ENCODE data around the gene C3orf80. TPM values are rescaled to one million over a fixed set of nuclear protein-coding genes. Genes with fewer than 3 reads are reported as not detected.
"Not testable (repeated sequence)": the region's sequence is repeated elsewhere in the genome, so short reads cannot be mapped to it uniquely, and the experiment has no call there.

C3orf80 gene
- total RNA-seq, 4 donors from 2014 or later, result 0.40 to 3.7 (median 1.8) TPM

DNA sequence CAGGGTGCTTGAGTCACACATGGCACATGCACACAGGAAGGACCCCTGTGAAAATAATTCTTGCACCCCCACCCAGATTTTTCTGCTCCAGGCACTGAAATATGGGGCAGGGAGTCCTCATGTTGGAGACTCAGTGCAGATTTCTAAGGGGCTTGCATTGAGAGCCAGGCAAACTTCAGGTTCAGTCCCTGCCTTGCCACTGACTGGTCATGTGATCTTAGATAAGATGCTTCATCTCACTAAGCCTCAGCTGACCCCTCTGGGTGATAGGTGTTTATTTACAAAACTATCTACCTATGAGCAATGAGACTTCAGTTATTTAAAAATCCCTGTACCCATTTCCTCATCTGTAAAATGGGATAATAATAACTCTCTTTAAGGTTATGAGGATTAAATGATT lies 30.1 kb upstream of the C3orf80 start:
- H3K4me3 ChIP-seq, result no peak overlapping the region
- H3K4me1 ChIP-seq, result no peaks in the 10 kb centered on the region
- no peaks in the 10 kb centered on the region for H3K9me3 ChIP-seq
- DNase-seq, result no peak
- intact Hi-C loops (cut with DNase I; ENCODE audit: low total_unique reads), result no loop called here
- TF ChIP-seq POLR2AphosphoS5 (IDR thresholded peaks at IDR 0.05), result no peak
- TF ChIP-seq POLR2A (IDR thresholded peaks at IDR 0.05), result no peak
- TF ChIP-seq, protein P1, sequence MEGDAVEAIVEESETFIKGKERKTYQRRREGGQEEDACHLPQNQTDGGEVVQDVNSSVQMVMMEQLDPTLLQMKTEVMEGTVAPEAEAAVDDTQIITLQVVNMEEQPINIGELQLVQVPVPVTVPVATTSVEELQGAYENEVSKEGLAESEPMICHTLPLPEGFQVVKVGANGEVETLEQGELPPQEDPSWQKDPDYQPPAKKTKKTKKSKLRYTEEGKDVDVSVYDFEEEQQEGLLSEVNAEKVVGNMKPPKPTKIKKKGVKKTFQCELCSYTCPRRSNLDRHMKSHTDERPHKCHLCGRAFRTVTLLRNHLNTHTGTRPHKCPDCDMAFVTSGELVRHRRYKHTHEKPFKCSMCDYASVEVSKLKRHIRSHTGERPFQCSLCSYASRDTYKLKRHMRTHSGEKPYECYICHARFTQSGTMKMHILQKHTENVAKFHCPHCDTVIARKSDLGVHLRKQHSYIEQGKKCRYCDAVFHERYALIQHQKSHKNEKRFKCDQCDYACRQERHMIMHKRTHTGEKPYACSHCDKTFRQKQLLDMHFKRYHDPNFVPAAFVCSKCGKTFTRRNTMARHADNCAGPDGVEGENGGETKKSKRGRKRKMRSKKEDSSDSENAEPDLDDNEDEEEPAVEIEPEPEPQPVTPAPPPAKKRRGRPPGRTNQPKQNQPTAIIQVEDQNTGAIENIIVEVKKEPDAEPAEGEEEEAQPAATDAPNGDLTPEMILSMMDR (IDR thresholded peaks at IDR 0.05), result no peak
- TF ChIP-seq EP300 (IDR thresholded peaks at IDR 0.05; ENCODE audit: low read depth), result no peak
- H3K27me3 ChIP-seq, result no peaks in the 10 kb centered on the region
- H3K27ac ChIP-seq, result no peak overlapping the region
- no peaks in the 10 kb centered on the region for H3K36me3 ChIP-seq
- in situ Hi-C loops (cut with MboI; ENCODE audit: low pct_ligation_motif_present in 1 of 4, low pct_unique_long_range_greater_than_20kb in 1 of 4, low sequenced_read_pairs in 3 of 4), result no loop called here

DNA sequence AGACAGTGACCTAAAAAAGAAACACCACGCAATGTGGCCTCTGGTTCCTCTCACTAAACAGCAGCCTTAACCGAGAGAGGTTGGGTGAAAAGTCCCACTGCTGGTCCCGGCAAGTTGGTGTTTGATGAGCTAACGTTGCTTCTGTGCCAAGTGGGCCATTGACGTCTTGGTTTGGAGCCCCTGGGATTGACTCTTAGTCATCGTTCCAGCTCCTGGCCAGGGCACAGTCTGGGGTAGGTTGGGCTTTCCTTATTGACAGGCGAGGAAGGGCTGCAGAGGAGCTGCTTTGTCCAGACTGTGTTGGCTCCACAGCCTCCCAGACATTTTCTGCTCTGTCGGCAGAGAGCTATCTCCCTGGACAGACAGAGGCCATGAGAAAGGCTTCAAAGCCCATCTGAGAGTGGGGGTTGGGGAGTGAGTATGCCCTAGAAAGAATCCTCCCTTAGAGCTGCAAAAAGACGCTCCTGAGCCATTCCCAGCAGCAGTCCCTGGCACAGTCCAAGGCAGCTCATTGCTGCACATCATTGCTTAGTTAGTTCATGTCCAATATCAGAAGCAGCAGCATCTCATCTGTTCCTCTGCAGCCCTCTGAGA lies 28.6 kb upstream of the C3orf80 start:
- Histone ChIP-seq H3K4me1 (no peaks in the 10 kb centered on the region), H3K36me3 (no peaks in the 10 kb centered on the region), H3K27me3 (no peaks in the 10 kb centered on the region), H3K27ac (no peak overlapping the region), H3K4me3 (no peak overlapping the region), H3K9me3 (no peaks in the 10 kb centered on the region)
- intact Hi-C loops (cut with DNase I; ENCODE audit: low total_unique reads), result no loop called here
- WGBS, 2 donors (ENCODE audit: low coverage in 1 of 2), result 72% methylated on average over 9 of the region's 9 CpGs; no CpG with 5 or more reads in 1 of the 2 donors
- in situ Hi-C loops (cut with MboI; ENCODE audit: low pct_ligation_motif_present in 1 of 4, low pct_unique_long_range_greater_than_20kb in 1 of 4, low sequenced_read_pairs in 3 of 4), result no loop called here
- TF ChIP-seq, protein P1 (IDR thresholded peaks at IDR 0.05), result no peak
- TF ChIP-seq POLR2AphosphoS5 (IDR thresholded peaks at IDR 0.05) (no peak), EP300 (IDR thresholded peaks at IDR 0.05; ENCODE audit: low read depth) (no peak), POLR2A (IDR thresholded peaks at IDR 0.05) (no peak)
- no peak for DNase-seq

DNA sequence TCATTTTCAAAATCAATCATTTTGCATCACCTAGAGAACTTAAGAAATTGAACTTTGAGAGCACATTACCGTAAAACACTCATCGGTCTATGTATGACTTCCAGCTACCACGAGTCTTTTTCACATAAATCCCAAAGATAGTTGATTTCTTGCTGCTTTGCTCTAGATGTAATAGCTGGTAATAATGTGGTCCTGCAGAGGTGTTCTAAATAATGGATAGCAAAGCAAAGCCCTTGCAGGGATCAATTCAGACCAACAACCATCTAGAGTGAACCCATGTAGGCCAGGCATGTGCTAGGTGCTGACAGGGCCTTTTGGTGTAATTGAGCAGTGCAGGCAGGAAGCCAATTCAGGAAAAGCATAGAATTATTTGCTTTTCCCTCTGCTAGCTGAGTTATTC lies 26.1 kb upstream of the C3orf80 start:
- TF ChIP-seq POLR2A (IDR thresholded peaks at IDR 0.05) (no peak), EP300 (IDR thresholded peaks at IDR 0.05; ENCODE audit: low read depth) (no peak), POLR2AphosphoS5 (IDR thresholded peaks at IDR 0.05) (no peak)
- TF ChIP-seq, protein P1 (IDR thresholded peaks at IDR 0.05), result no peak
- 95 to 100% methylated on average over 3 of the region's 3 CpGs for WGBS, 2 donors (ENCODE audit: low coverage in 1 of 2)
- Histone ChIP-seq H3K4me3 (no peak overlapping the region), H3K27me3 (no peaks in the 10 kb centered on the region), H3K9me3 (no peaks in the 10 kb centered on the region), H3K36me3 (no peaks in the 10 kb centered on the region), H3K4me1 (no peaks in the 10 kb centered on the region), H3K27ac (no peak overlapping the region)
- intact Hi-C loops (cut with DNase I; ENCODE audit: low total_unique reads) (no loop called here), in situ Hi-C loops (cut with MboI; ENCODE audit: low pct_ligation_motif_present in 1 of 4, low pct_unique_long_range_greater_than_20kb in 1 of 4, low sequenced_read_pairs in 3 of 4) (no loop called here)
- no peak for DNase-seq

DNA sequence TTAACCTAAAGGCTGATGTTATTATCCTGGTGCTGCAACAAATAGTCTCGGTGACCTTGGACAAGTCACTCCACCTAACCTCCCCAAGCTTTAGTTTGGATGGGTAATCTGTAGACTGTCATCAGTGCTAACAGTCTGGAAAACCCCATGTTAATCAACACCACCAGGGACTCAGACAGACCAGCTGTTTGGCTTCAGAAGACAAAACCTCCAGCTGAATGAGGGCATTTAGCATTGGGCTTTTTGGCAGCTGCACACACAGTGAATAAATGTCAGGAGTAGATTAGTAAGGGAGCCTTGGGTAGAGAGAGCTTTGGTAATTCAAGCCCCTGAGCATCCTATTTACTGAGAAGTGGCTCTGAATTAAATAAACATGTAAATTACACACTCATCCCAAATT lies 24.9 kb upstream of the C3orf80 start:
- H3K27ac ChIP-seq, result no peak overlapping the region
- no peaks in the 10 kb centered on the region for H3K27me3 ChIP-seq
- in situ Hi-C loops (cut with MboI; ENCODE audit: low pct_ligation_motif_present in 1 of 4, low pct_unique_long_range_greater_than_20kb in 1 of 4, low sequenced_read_pairs in 3 of 4), result no loop called here
- no peak overlapping the region for H3K4me3 ChIP-seq
- no peak for DNase-seq
- no peaks in the 10 kb centered on the region for H3K36me3 ChIP-seq
- 88% methylated on average over 1 of the region's 1 CpG; no CpG with 5 or more reads in 1 of the 2 donors for WGBS, 2 donors (ENCODE audit: low coverage in 1 of 2)
- TF ChIP-seq EP300 (IDR thresholded peaks at IDR 0.05; ENCODE audit: low read depth) (no peak), POLR2AphosphoS5 (IDR thresholded peaks at IDR 0.05) (no peak), POLR2A (IDR thresholded peaks at IDR 0.05) (no peak)
- TF ChIP-seq, protein P1 (IDR thresholded peaks at IDR 0.05), result no peak
- no peaks in the 10 kb centered on the region for H3K9me3 ChIP-seq
- no peaks in the 10 kb centered on the region for H3K4me1 ChIP-seq
- intact Hi-C loops (cut with DNase I; ENCODE audit: low total_unique reads), result no loop called here

DNA sequence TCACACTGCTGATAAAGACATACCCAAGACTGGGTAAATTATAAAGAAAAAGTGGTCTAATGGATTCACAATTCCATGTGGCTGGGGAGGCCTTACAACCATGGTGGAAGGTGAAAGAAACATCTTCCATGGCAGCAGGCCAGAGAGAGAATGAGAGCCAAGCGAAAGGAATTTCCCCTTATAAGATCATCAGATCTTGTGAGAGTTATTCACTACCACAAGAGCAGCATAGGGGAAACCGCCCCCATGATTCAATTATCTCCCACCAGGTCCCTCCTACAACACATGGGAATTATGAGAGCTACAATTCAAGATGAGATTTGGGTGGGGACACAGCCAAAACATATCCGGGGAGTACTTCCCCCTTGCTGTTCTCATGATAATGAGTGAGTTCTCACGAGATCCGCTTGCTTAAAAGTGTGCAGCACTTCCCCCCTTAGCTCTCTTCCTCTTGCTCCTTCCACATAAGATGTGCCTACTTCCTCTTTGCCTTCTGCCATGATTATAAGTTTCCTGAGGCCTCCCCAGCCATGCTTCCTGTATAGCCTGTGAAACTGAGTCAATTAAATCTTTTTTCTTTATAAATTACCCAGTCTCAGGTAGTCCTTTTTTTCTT lies 20.7 kb upstream of the C3orf80 start:
- H3K9me3 ChIP-seq; intact Hi-C loops (cut with DNase I; ENCODE audit: low total_unique reads); H3K4me1 ChIP-seq; DNase-seq; H3K36me3 ChIP-seq; H3K27ac ChIP-seq; in situ Hi-C loops (cut with MboI; ENCODE audit: low pct_ligation_motif_present in 1 of 4, low pct_unique_long_range_greater_than_20kb in 1 of 4, low sequenced_read_pairs in 3 of 4); H3K27me3 ChIP-seq; H3K4me3 ChIP-seq: not testable (repeated sequence)
- 80 to 86% methylated on average over 5 of the region's 5 CpGs for WGBS, 2 donors (ENCODE audit: low coverage in 1 of 2)
